Ovary (tissue), 9 donors: ENCODE results near the gene SMARCD3. TPM values are rescaled to one million over a fixed set of nuclear protein-coding genes. Genes with fewer than 3 reads are reported as not detected.

Experiments
- DNase-seq, 5 donors: peaks; one replicate each; pipeline ENCODE4 v3.0.0-alpha.2; 2019 to 2020
- H3K27ac ChIP-seq, 2 donors: fragments of 200-600 bp; one replicate each; pipeline versions ENCODE4 v1.5.1 to v1.8.0; 2019 to 2022
- H3K27me3 ChIP-seq: fragments of 200-600 bp; one replicate; pipeline ENCODE4 v1.8.0; 2022
- H3K36me3 ChIP-seq: fragments of 200-600 bp; sonication (generic); one replicate; pipeline ENCODE4 v1.5.1; 2019
- H3K4me1 ChIP-seq: one replicate; pipeline ENCODE4 v1.8.1; 2013; ENCODE audit warnings: mild to moderate bottlenecking, moderate library complexity; ENCODE audit not compliant: insufficient read depth
- H3K4me3 ChIP-seq: fragments of 200-600 bp; sonication (generic); one replicate; pipeline ENCODE4 v1.5.1; 2017
- H3K9me3 ChIP-seq, 2 donors: fragments of 200-600 bp in 1 of 2; sonication (generic) in 1 of 2; one replicate each; pipeline versions ENCODE4 v1.5.1 to v1.8.1; 2013 to 2019; ENCODE audit warnings: mild to moderate bottlenecking in 1 of 2, moderate library complexity in 1 of 2
- CTCF ChIP-seq, 3 donors: fragments of 450-650 bp in 2 of 3; fragments of 200-600 bp in 1 of 3; IDR thresholded peaks; one replicate each; pipeline versions ENCODE4 v1.5.1 to v1.8.0; 2016 to 2022; ENCODE audit warnings: antibody characterized with exemption in 3 of 3, mild to moderate bottlenecking in 1 of 3
- EP300 ChIP-seq: sonication (generic); formaldehyde crosslinking; IDR thresholded peaks from one replicate; pipeline ENCODE4 v1.6.1; 2017; ENCODE audit warnings: antibody characterized with exemption
- POLR2A ChIP-seq: fragments of 450-650 bp; IDR thresholded peaks from one replicate; pipeline ENCODE4 v1.6.1; 2017; ENCODE audit warnings: antibody characterized with exemption, mild to moderate bottlenecking, moderate library complexity
- WGBS, 3 donors: extraction: QIAGEN DNeasy Blood & Tissue Kit in 1 of 3; methylation state at CpG; one replicate each; pipeline versions ENCODE4 v1.1.5 to v1.1.7; 2013 to 2017; 5-methylcytosine and 5-hydroxymethylcytosine counted together
- intact Hi-C, 4 donors: fragments of 100-400 bp; cut with DNase I; formaldehyde crosslinking; loops; one replicate each; pipeline versions ENCODE4 v1.11.0 to v1.15.1; 2022 to 2023
- polyA plus RNA-seq, 2 donors: library from polyadenylated mRNA; stranded (reverse); fragments of 200-250 nt in 1 of 2; fragments of 350-450 nt in 1 of 2; fragmentation: Illumina TruSeq in 1 of 2; extraction: RNeasy Lipid Tissue Mini Kit (QIAGEN cat#74804) in 1 of 2; gene quantifications; one replicate each; pipeline ENCODE4 v1.2.3, GENCODE V29; 2013 to 2014
- total RNA-seq, 7 donors: library from RNA; depleted of rRNA in 2 of 7; stranded (reverse); fragments of >200 nt in 2 of 7; fragmentation: NEBNext Ultra II Directional in 3 of 7; extraction: Animal tissue kit (Norgen Biotek cat#: 25700) in 3 of 7; gene quantifications; one replicate each; pipeline versions ENCODE4 v1.1.0 to v1.2.4, GENCODE V29; 2016 to 2023
- donor health status: DM: no; HTN: no; CAD: no; lungs with moderate emphysema.
- donor health status: DM: no; HTN: no; CAD: no.
- donor health status: Bipolar disorder and iron deficiency.
- donor health status: DM: yes; HTN: yes; CAD: no.
- donor health status: DM: no; HTN: no; CAD: no.
- donor health status: DM: yes; HTN: yes; CAD: no.

SMARCD3 gene
- total and polyA plus RNA-seq, 9 donors: 30.2 to 203 (median 97.0) TPM

GRCh38 chr7:151274396-151274795 is 25.9 kb upstream of the SMARCD3 start:
- Histone ChIP-seq H3K36me3 (no peaks in the 10 kb centered on the region), H3K27ac (no peak overlapping the region), H3K27me3 (no peaks in the 10 kb centered on the region), H3K9me3 (no peaks in the 10 kb centered on the region), H3K4me1 (peaks cover 12% of the 10 kb centered on the region), H3K4me3 (no peak overlapping the region)
- DNase-seq: no peak
- WGBS, 3 donors: 89 to 95% (median 90%) methylated on average over 9 of the region's 9 CpGs
- no peak for TF ChIP-seq EP300
- no peak for TF ChIP-seq CTCF (IDR thresholded peaks at IDR 0.05)
- TF ChIP-seq POLR2A: no peak
- intact Hi-C loops: no loop called here

GRCh38 chr7:151273651-151274390 is 25.3 kb upstream of the SMARCD3 start:
- no peak overlapping the region for H3K4me3 ChIP-seq
- H3K9me3 ChIP-seq: no peaks in the 10 kb centered on the region
- H3K27ac ChIP-seq: no peak overlapping the region
- no peak for TF ChIP-seq POLR2A
- TF ChIP-seq CTCF (IDR thresholded peaks at IDR 0.05): no peak
- TF ChIP-seq EP300: no peak
- H3K4me1 ChIP-seq: peaks cover 12% of the 10 kb centered on the region
- DNase-seq: no peak
- H3K27me3 ChIP-seq: no peaks in the 10 kb centered on the region
- WGBS, 3 donors: 77 to 83% (median 82%) methylated on average over 9 of the region's 9 CpGs
- H3K36me3 ChIP-seq: no peaks in the 10 kb centered on the region
- intact Hi-C loops: no loop called here

- Histone ChIP-seq H3K4me3 (no peak overlapping the region), H3K4me1 (peaks cover 12% of the 10 kb centered on the region), H3K9me3 (no peaks in the 10 kb centered on the region), H3K27me3 (no peaks in the 10 kb centered on the region), H3K36me3 (no peaks in the 10 kb centered on the region), H3K27ac (no peak overlapping the region)
- WGBS, 3 donors: 88 to 93% (median 91%) methylated on average over 7 of the region's 7 CpGs
- intact Hi-C loops: no loop called here
- TF ChIP-seq POLR2A: no peak
- no peak for DNase-seq
Measured at GRCh38 chr7:151272877-151273276, 24.4 kb upstream of the SMARCD3 start.

GRCh38 chr7:151272405-151272804 is 23.9 kb upstream of the SMARCD3 start:
- Histone ChIP-seq H3K27ac (no peak overlapping the region), H3K9me3 (no peaks in the 10 kb centered on the region), H3K27me3 (no peaks in the 10 kb centered on the region), H3K4me1 (peaks cover 8% of the 10 kb centered on the region), H3K36me3 (no peaks in the 10 kb centered on the region), H3K4me3 (no peak overlapping the region)
- TF ChIP-seq EP300: no peak
- TF ChIP-seq CTCF (IDR thresholded peaks at IDR 0.05): no peak
- no peak for TF ChIP-seq POLR2A
- WGBS, 3 donors: 69 to 72% (median 70%) methylated on average over 10 of the region's 10 CpGs
- DNase-seq: no peak
- intact Hi-C loops: no loop called here

GRCh38 chr7:151271699-151272355 is 23.3 kb upstream of the SMARCD3 start:
- Histone ChIP-seq H3K27me3 (no peaks in the 10 kb centered on the region), H3K9me3 (no peaks in the 10 kb centered on the region), H3K27ac (no peak overlapping the region), H3K4me1 (peaks cover 5% of the 10 kb centered on the region), H3K36me3 (no peaks in the 10 kb centered on the region), H3K4me3 (no peak overlapping the region)
- DNase-seq: no peak
- WGBS, 3 donors: 68 to 72% (median 68%) methylated on average over 7 of the region's 7 CpGs
- intact Hi-C loops: no loop called here
- TF ChIP-seq CTCF (IDR thresholded peaks at IDR 0.05) (no peak), POLR2A (no peak), EP300 (no peak)
